HL-60 (cell line): ENCODE data around the gene ATP2B3.

ENCODE experiments used
- DNase-seq, 2 experiments: peaks; one replicate each; pipeline ENCODE4 v3.0.0-alpha.2; 2010 to 2020; ENCODE audit warnings: low read depth in 1 of 2, low spot score in 1 of 2
- H3K27ac ChIP-seq: fragments of 250-450 bp; sonication (Bioruptor Pico); replicated peaks from 2 replicates; pipeline ENCODE4 v1.5.1; 2020; ENCODE audit warnings: mild to moderate bottlenecking, moderate library complexity
- H3K27me3 ChIP-seq: fragments of 250-450 bp; sonication (Bioruptor Pico); 2 replicates; pipeline ENCODE4 v1.5.1; 2021; ENCODE audit warnings: mild to moderate bottlenecking, moderate library complexity; ENCODE audit not compliant: insufficient read depth, poor library complexity, severe bottlenecking
- H3K4me3 ChIP-seq: replicated peaks from 2 replicates; pipeline ENCODE4 v1.5.1; 2011; ENCODE audit warnings: mild to moderate bottlenecking, control low read depth, low read length; ENCODE audit not compliant: insufficient read depth
- CTCF ChIP-seq: IDR thresholded peaks from one replicate; pipeline ENCODE4 v1.5.1; 2011; ENCODE audit warnings: low read length, control low read depth, inconsistent platforms; ENCODE audit not compliant: insufficient read depth
- GABPA ChIP-seq: IDR thresholded peaks from 2 replicates; pipeline ENCODE4 v1.6.1; 2012; ENCODE audit warnings: low read depth
- POLR2AphosphoS5 ChIP-seq: IDR thresholded peaks from 2 replicates; pipeline ENCODE4 v1.6.1; 2012; ENCODE audit warnings: low read depth
- SPI1 ChIP-seq: IDR thresholded peaks from 2 replicates; pipeline ENCODE4 v1.6.1; 2012; ENCODE audit warnings: low read depth, mild to moderate bottlenecking, borderline replicate concordance
- TF ChIP-seq, protein P1 (sequence below): IDR thresholded peaks from 2 replicates; pipeline ENCODE4 v1.6.1; 2012; ENCODE audit warnings: low read depth; ENCODE audit not compliant: insufficient replicate concordance

Gene ATP2B3

DNA sequence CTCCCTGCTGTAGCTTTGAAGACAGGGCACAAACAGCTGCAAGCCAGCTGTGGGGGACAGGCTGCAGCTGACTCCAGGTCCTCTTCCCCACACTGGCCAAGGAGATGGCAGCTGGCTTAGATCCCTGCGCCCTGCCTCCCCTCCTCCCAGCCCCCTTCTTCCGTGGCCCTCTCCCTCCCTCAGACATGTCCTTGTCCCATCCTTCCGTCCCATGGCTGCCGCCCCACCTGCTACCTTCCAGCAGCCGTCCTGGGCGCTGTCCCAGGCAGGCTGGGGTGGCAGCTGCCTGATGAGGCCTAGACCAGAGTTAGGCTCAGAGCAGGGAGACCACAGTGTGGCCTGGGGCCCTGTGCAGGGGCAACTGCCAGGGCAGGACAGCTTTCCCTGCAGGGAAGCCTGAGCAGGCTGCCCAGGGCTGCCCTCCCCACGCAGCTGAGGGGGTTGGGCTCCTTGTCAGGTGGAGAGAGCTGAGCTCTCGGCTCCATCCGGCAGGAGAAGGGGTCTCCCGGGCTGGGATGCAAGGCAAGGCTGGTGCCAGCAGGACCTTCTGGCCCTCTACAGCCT, 26.0 kb upstream of the ATP2B3 start:
- TF ChIP-seq GABPA (no peak), SPI1 (no peak), POLR2AphosphoS5 (no peak), CTCF (no peak)
- TF ChIP-seq, protein P1, sequence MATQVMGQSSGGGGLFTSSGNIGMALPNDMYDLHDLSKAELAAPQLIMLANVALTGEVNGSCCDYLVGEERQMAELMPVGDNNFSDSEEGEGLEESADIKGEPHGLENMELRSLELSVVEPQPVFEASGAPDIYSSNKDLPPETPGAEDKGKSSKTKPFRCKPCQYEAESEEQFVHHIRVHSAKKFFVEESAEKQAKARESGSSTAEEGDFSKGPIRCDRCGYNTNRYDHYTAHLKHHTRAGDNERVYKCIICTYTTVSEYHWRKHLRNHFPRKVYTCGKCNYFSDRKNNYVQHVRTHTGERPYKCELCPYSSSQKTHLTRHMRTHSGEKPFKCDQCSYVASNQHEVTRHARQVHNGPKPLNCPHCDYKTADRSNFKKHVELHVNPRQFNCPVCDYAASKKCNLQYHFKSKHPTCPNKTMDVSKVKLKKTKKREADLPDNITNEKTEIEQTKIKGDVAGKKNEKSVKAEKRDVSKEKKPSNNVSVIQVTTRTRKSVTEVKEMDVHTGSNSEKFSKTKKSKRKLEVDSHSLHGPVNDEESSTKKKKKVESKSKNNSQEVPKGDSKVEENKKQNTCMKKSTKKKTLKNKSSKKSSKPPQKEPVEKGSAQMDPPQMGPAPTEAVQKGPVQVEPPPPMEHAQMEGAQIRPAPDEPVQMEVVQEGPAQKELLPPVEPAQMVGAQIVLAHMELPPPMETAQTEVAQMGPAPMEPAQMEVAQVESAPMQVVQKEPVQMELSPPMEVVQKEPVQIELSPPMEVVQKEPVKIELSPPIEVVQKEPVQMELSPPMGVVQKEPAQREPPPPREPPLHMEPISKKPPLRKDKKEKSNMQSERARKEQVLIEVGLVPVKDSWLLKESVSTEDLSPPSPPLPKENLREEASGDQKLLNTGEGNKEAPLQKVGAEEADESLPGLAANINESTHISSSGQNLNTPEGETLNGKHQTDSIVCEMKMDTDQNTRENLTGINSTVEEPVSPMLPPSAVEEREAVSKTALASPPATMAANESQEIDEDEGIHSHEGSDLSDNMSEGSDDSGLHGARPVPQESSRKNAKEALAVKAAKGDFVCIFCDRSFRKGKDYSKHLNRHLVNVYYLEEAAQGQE = no peak
- no peak overlapping the region for H3K27ac ChIP-seq
- no peaks in the 10 kb centered on the region for H3K27me3 ChIP-seq
- H3K4me3 ChIP-seq = no peak overlapping the region
- DNase-seq = no peak

- no peak overlapping the region for H3K4me3 ChIP-seq
- H3K27me3 ChIP-seq = no peaks in the 10 kb centered on the region
- TF ChIP-seq GABPA = no peak
- no peak for TF ChIP-seq CTCF
- TF ChIP-seq SPI1 = no peak
- TF ChIP-seq, protein P1 = no peak
- no peak for TF ChIP-seq POLR2AphosphoS5
- H3K27ac ChIP-seq = no peak overlapping the region
- no peak for DNase-seq
Measured at GRCh38 chrX:153491918-153492317, 25.5 kb upstream of the ATP2B3 start.

GRCh38 chrX:153492543-153492942, 24.9 kb upstream of the ATP2B3 start:
- TF ChIP-seq, protein P1 = no peak
- no peak for TF ChIP-seq CTCF
- Histone ChIP-seq H3K27ac (no peak overlapping the region), H3K4me3 (no peak overlapping the region), H3K27me3 (no peaks in the 10 kb centered on the region)
- no peak for DNase-seq
